ENCODE measurements around the gene SNX30. TPM values are rescaled to one million over a fixed set of nuclear protein-coding genes. Genes with fewer than 3 reads are reported as not detected.

Gene SNX30
- total and polyA plus RNA-seq, 7 donors, result 6.4 to 16.4 (median 8.9) TPM

- 55 to 88% methylated on average over 2 of the region's 2 CpGs for WGBS, 2 donors
- Histone ChIP-seq H3K36me3 (peaks cover 0 to 32% (median 9%) of the 10 kb centered on the region in 4 donors), H3K27me3 (no peaks in the 10 kb centered on the region), H3K4me3 (no peak overlapping the region), H3K4me1 (peaks cover 0 to 16% (median 4%) of the 10 kb centered on the region in 4 donors), H3K27ac (peak overlapping the region in 1 of 4 donors; percentile 43), H3K9me3 (no peaks in the 10 kb centered on the region)
- DNase-seq, result no peak
- TF ChIP-seq POLR2AphosphoS5 (IDR thresholded peaks at IDR 0.05) (no peak), POLR2A (IDR thresholded peaks at IDR 0.05) (no peak), CTCF (IDR thresholded peaks at IDR 0.05) (no peak), EP300 (IDR thresholded peaks at IDR 0.05) (no peak)
- intact Hi-C loops (cut with DNase I), result no loop called here
These were observed 113.2 kb downstream of the SNX30 start for GRCh38 chr9:112863746-112864145.

GRCh38 chr9:112864403-112864802, 113.8 kb downstream of the SNX30 start:
- Histone ChIP-seq H3K27me3 (no peaks in the 10 kb centered on the region), H3K36me3 (peaks cover 0 to 39% (median 13%) of the 10 kb centered on the region in 4 donors), H3K4me1 (peaks cover 0 to 16% (median 4%) of the 10 kb centered on the region in 4 donors), H3K9me3 (no peaks in the 10 kb centered on the region), H3K27ac (no peak overlapping the region), H3K4me3 (no peak overlapping the region)
- DNase-seq, result no peak
- TF ChIP-seq POLR2A (IDR thresholded peaks at IDR 0.05) (no peak), POLR2AphosphoS5 (IDR thresholded peaks at IDR 0.05) (no peak), EP300 (IDR thresholded peaks at IDR 0.05) (no peak), CTCF (IDR thresholded peaks at IDR 0.05) (no peak)
- WGBS, 2 donors, result 64 to 86% methylated on average over 3 of the region's 3 CpGs
- intact Hi-C loops (cut with DNase I), result no loop called here

- no peak for DNase-seq
- peaks cover 0 to 44% (median 15%) of the 10 kb centered on the region in 4 donors for H3K36me3 ChIP-seq
- peaks cover 0 to 16% (median 4%) of the 10 kb centered on the region in 4 donors for H3K4me1 ChIP-seq
- H3K27me3 ChIP-seq, result no peaks in the 10 kb centered on the region
- no peak for TF ChIP-seq CTCF (IDR thresholded peaks at IDR 0.05)
- no peak for TF ChIP-seq POLR2AphosphoS5 (IDR thresholded peaks at IDR 0.05)
- TF ChIP-seq POLR2A (IDR thresholded peaks at IDR 0.05), result no peak
- TF ChIP-seq EP300 (IDR thresholded peaks at IDR 0.05), result no peak
- no peak overlapping the region for H3K27ac ChIP-seq
- intact Hi-C loops (cut with DNase I), result no loop called here
- whole genome bisulfite sequencing, 2 donors, result 97 to 98% methylated on average over 7 of the region's 7 CpGs
- H3K9me3 ChIP-seq, result no peaks in the 10 kb centered on the region
- H3K4me3 ChIP-seq, result no peak overlapping the region
These were observed 114.4 kb downstream of the SNX30 start for GRCh38 chr9:112864982-112865381.

GRCh38 chr9:112866662-112867274, 116.2 kb downstream of the SNX30 start:
- Histone ChIP-seq H3K9me3 (no peaks in the 10 kb centered on the region), H3K4me1 (peaks cover 0 to 16% (median 4%) of the 10 kb centered on the region in 4 donors), H3K27ac (no peak overlapping the region), H3K27me3 (no peaks in the 10 kb centered on the region), H3K4me3 (no peak overlapping the region), H3K36me3 (peaks cover 0 to 58% (median 15%) of the 10 kb centered on the region in 4 donors)
- WGBS, 2 donors, result 90 to 97% methylated on average over 1 of the region's 1 CpG
- DNase-seq, result no peak
- intact Hi-C loops (cut with DNase I), result no loop called here
- no peak for TF ChIP-seq EP300 (IDR thresholded peaks at IDR 0.05)
- TF ChIP-seq POLR2AphosphoS5 (IDR thresholded peaks at IDR 0.05), result no peak
- TF ChIP-seq POLR2A (IDR thresholded peaks at IDR 0.05), result no peak
- no peak for TF ChIP-seq CTCF (IDR thresholded peaks at IDR 0.05)

Measured in sigmoid colon (tissue), 7 donors.